T-cell (primary cell): ENCODE data around the gene ANK3. TPM values are rescaled to one million over a fixed set of nuclear protein-coding genes. Genes with fewer than 3 reads are reported as not detected.

Experiments used
- ATAC-seq, 4 experiments: fragments of 200-7000 bp in 3 of 4; fragments of 150-1000 bp in 1 of 4; cut with Tn5 transposase; replicated peaks in 1 of 4; 1 replicate in 3 of 4; 2 replicates in 1 of 4; pipeline ENCODE4 v1.10.0; 2021; ENCODE audit warnings: moderate library complexity in 3 of 4, mild to moderate bottlenecking in 2 of 4, moderate number of reproducible peaks in 1 of 4
- CTCF ChIA-PET, 2 donors: fragments of 300-600 bp; sonication (Branson Sonifier 250); formaldehyde crosslinking; loops; one replicate each; lab custom pipeline; 2022; ENCODE audit warnings: antibody characterized with exemption in 2 of 2; lab: Charles Lee
- POLR2A ChIA-PET, 2 donors: fragments of 300-600 bp; sonication (Branson Sonifier 250); formaldehyde crosslinking; loops; one replicate each; lab custom pipeline; 2022; ENCODE audit warnings: antibody characterized with exemption in 2 of 2; lab: Charles Lee
- DNase-seq, 35 experiments: peaks; one replicate each; pipeline versions ENCODE4 v3.0.0 to v3.0.0-alpha.2; 2013 to 2023
- H3K27ac ChIP-seq: one replicate; pipeline ENCODE4 v1.5.1; 2013; ENCODE audit warnings: low read length
- H3K27me3 ChIP-seq, 2 experiments: replicated peaks in 1 of 2; 1 replicate in 1 of 2; 2 replicates in 1 of 2; pipeline versions ENCODE4 v1.6.1 to v1.7.0; 2013; ENCODE audit warnings: low read length in 1 of 2, mixed read lengths in 1 of 2; ENCODE audit not compliant: control insufficient read depth in 2 of 2, insufficient read depth in 2 of 2; ENCODE audit errors: extremely low read depth in 1 of 2
- H3K36me3 ChIP-seq, 2 donors: 1 replicate in 1 of 2; 2 replicates in 1 of 2; pipeline versions ENCODE4 v1.6.1 to v1.7.0; 2013; ENCODE audit warnings: low read length in 1 of 2; ENCODE audit not compliant: control insufficient read depth in 2 of 2, insufficient read depth in 1 of 2; ENCODE audit errors: extremely low read depth in 1 of 2
- H3K4me1 ChIP-seq, 2 experiments: 1 replicate in 1 of 2; 2 replicates in 1 of 2; pipeline versions ENCODE4 v1.6.1 to v1.7.0; 2013; ENCODE audit warnings: low read length in 2 of 2, mixed read lengths in 1 of 2; ENCODE audit not compliant: insufficient read depth in 2 of 2, control insufficient read depth in 1 of 2; ENCODE audit errors: extremely low read depth in 1 of 2
- H3K4me3 ChIP-seq, 2 donors: 1 replicate in 1 of 2; 2 replicates in 1 of 2; pipeline versions ENCODE4 v1.5.1 to v1.7.0; 2013; ENCODE audit warnings: mild to moderate bottlenecking in 2 of 2, low read length in 1 of 2, moderate library complexity in 1 of 2; ENCODE audit not compliant: control insufficient read depth in 1 of 2; ENCODE audit errors: extremely low read depth in 1 of 2
- H3K9me3 ChIP-seq: 2 replicates; pipeline ENCODE4 v1.7.0; 2013
- H3K27ac Mint-ChIP-seq, 2 donors: one replicate each; pipeline ENCODE4 v1.8.0; 2020 to 2021; ENCODE audit warnings: mild to moderate bottlenecking in 2 of 2, mixed read lengths in 2 of 2
- H3K27me3 Mint-ChIP-seq, 2 donors: one replicate each; pipeline ENCODE4 v1.8.0; 2021 to 2022; ENCODE audit warnings: mixed read lengths in 2 of 2
- H3K36me3 Mint-ChIP-seq: one replicate; pipeline ENCODE4 v1.8.0; 2021; ENCODE audit warnings: mixed read lengths
- H3K4me1 Mint-ChIP-seq, 3 donors: one replicate each; pipeline ENCODE4 v1.8.0; 2020 to 2022; ENCODE audit warnings: mixed read lengths in 3 of 3, mild to moderate bottlenecking in 1 of 3
- H3K4me3 Mint-ChIP-seq, 3 donors: one replicate each; pipeline ENCODE4 v1.8.0; 2020 to 2022; ENCODE audit warnings: mild to moderate bottlenecking in 3 of 3, mixed read lengths in 3 of 3, moderate library complexity in 3 of 3
- H3K9me3 Mint-ChIP-seq, 3 donors: one replicate each; pipeline ENCODE4 v1.8.0; 2020 to 2022; ENCODE audit warnings: mixed read lengths in 3 of 3
- WGBS: methylation state at CpG from one replicate; pipeline ENCODE4 v1.1.5; 2013; ENCODE audit warnings: missing lambda C conversion rate; ENCODE audit not compliant: insufficient coverage; 5-methylcytosine and 5-hydroxymethylcytosine counted together
- total RNA-seq, 35 experiments: library from RNA in 6 of 35; stranded (reverse) in 6 of 35; fragments of 120-200 nt in 1 of 35; gene quantifications; one replicate each; pipeline versions ENCODE4 v1.2.1 to v1.2.4 and lab custom pipeline; 2013 to 2026

The ANK3 gene
- total RNA-seq, 5 donors from 2014 or later (not counting 1 experiment from before 2014, with no cell fraction given), result 43.0 to 74.8 (median 56.7) TPM

DNA sequence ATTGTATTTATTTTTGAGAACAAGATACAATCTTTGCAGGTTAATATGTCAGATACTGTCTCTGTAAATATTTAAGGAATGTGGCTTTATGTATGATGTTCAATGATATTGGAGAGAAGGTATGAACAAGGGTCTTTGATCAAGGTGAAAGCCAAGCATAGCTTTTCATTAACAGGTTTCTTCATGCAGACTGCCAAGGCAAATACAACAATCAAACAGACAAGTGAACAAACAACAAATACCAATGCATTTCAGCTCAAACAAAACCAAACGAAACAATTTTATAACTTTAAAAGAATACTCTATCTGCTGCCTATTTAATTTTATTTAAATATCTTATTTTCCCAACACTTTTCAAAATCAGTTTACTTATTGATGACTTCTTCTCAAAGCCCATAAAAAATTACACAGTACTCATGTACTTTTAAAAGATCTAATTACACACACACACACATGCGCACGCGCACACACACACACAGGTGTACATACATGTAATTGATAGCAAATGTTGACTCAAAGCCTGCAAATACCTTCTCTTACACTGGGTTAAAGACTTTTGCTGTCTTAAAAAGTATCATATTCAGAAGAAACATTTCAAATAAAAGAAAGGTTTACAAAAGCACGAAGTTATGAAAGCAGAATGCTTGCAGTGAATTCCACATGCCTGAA, 282.2 kb downstream of the ANK3 start:
- no peaks in the 10 kb centered on the region for H3K4me1 Mint-ChIP-seq
- H3K27me3 Mint-ChIP-seq, result no peaks in the 10 kb centered on the region
- H3K9me3 ChIP-seq, result no peaks in the 10 kb centered on the region
- ChIA-PET POLR2A (no interaction called here), CTCF (interaction anchor here in 1 of 2 donors (1.1 kb wide), 1 partner anchor 21 kb away, joined by 3 read pairs; no protein-coding TSS in a partner anchor)
- no peak overlapping the region for H3K27ac ChIP-seq
- peaks cover 0 to 6% of the 10 kb centered on the region in 2 donors for H3K36me3 ChIP-seq
- no peak for DNase-seq
- WGBS, result no CpG with 5 or more reads among the region's 5 CpGs
- no peak overlapping the region for H3K4me3 ChIP-seq
- no peak overlapping the region for H3K4me3 Mint-ChIP-seq
- H3K27ac Mint-ChIP-seq, result no peak overlapping the region
- H3K27me3 ChIP-seq, result no peaks in the 10 kb centered on the region
- H3K36me3 Mint-ChIP-seq, result peaks cover 15% of the 10 kb centered on the region
- ATAC-seq, result no peak
- no peaks in the 10 kb centered on the region for H3K9me3 Mint-ChIP-seq
- H3K4me1 ChIP-seq, result no peaks in the 10 kb centered on the region

- H3K4me1 Mint-ChIP-seq, result no peaks in the 10 kb centered on the region
- no peak for DNase-seq
- H3K4me3 ChIP-seq, result no peak overlapping the region
Observed at GRCh38 chr10:60105295-60105695, 284.4 kb downstream of the ANK3 start.

DNA sequence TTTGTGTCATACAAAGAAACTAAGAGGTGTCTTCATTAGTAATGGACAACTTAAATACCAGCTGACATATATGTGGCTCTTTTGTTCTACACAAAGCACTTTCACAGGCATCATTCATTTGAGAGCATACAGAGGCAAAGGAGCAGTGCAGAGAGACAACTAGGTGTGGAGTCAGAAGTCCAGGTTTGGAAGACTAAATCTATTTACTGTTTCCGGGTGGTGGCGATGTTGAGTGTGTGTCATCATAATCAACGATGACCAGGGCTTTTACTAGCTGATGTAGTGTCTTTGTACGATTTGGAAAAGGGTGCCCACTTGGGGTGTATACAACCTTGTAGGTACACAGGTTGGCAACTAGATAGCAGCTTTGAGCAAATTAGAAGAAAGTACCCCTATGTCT, 287.9 kb downstream of the ANK3 start:
- Mint-ChIP-seq H3K27ac (no peak overlapping the region), H3K27me3 (no peaks in the 10 kb centered on the region), H3K4me3 (no peak overlapping the region), H3K36me3 (peaks cover 15% of the 10 kb centered on the region), H3K4me1 (no peaks in the 10 kb centered on the region), H3K9me3 (no peaks in the 10 kb centered on the region)
- ChIA-PET CTCF (interaction anchor here in 1 of 2 donors (0.5 to 0.8 kb wide), 2 partner anchors 106 to 547 kb away, joined by 3 to 6 read pairs; no protein-coding TSS in a partner anchor), POLR2A (no interaction called here)
- Histone ChIP-seq H3K27ac (no peak overlapping the region), H3K4me1 (no peaks in the 10 kb centered on the region), H3K4me3 (no peak overlapping the region), H3K36me3 (peaks cover 0 to 9% of the 10 kb centered on the region in 2 donors), H3K27me3 (no peaks in the 10 kb centered on the region), H3K9me3 (no peaks in the 10 kb centered on the region)
- DNase-seq, result no peak
- ATAC-seq, result no peak
- 93% methylated on average over 2 of the region's 4 CpGs for WGBS

More at GRCh38 chr10:60105295-60105695, 284.4 kb downstream of the ANK3 start:
- POLR2A ChIA-PET, result no interaction called here
- no peak for ATAC-seq
- Mint-ChIP-seq H3K27ac (no peak overlapping the region), H3K9me3 (no peaks in the 10 kb centered on the region), H3K27me3 (no peaks in the 10 kb centered on the region), H3K4me3 (no peak overlapping the region), H3K36me3 (peaks cover 15% of the 10 kb centered on the region)
- Histone ChIP-seq H3K36me3 (peaks cover 0 to 6% of the 10 kb centered on the region in 2 donors), H3K4me1 (no peaks in the 10 kb centered on the region), H3K9me3 (no peaks in the 10 kb centered on the region), H3K27ac (no peak overlapping the region), H3K27me3 (no peaks in the 10 kb centered on the region)
- CTCF ChIA-PET, result no interaction called here

DNA sequence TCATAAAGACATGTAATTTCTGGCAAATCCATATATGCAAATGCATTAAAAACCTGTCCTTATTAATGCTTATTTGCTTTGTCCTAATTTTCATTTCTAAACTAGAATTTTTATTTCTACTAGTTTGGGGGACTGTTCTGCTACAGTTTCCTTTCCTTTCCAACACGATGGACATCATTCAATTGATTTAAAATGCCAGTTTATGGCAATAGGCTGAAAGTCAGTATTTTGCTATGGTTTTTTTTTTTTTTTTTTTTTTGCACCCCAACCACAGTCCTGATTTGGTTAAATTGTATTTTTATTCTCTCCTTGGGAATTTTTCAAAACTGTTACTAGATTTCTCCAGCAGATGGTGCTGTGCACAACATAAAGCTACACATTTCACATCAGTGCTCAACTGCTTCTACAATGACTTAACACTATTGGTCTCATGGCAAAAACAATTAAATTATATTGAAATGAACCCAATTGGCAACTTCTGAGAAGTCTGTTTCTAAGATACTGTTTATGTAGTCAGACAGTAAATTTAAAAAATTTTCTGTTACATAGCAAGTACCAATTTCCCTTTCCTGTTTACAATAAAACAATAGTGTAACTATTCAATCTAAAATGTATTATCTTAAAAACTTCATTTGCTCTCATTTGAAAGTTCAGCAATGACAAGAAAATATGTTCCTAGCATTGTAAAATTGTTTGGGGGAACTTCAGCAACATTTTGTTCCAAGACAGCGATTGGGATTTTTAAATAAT, 289.5 kb downstream of the ANK3 start:
- DNase-seq (peak in 3 of 35 experiments; percentile 6 to 63 (median 6)), ATAC-seq (peak in 1 of 4 experiments; percentile 46)
- H3K9me3 ChIP-seq, result no peaks in the 10 kb centered on the region
- WGBS, result no CpG with 5 or more reads among the region's 2 CpGs
- Mint-ChIP-seq H3K4me3 (no peak overlapping the region), H3K4me1 (no peaks in the 10 kb centered on the region), H3K27ac (no peak overlapping the region), H3K36me3 (peaks cover 11% of the 10 kb centered on the region), H3K9me3 (no peaks in the 10 kb centered on the region), H3K27me3 (no peaks in the 10 kb centered on the region)
- H3K27me3 ChIP-seq, result no peaks in the 10 kb centered on the region
- no peaks in the 10 kb centered on the region for H3K4me1 ChIP-seq
- ChIA-PET CTCF (interaction anchor here (0.5 to 2.2 kb wide), 14 partner anchors 15 to 1735 kb away, joined by 3 to 17 read pairs (median 4); no protein-coding TSS in a partner anchor), POLR2A (interaction anchor here in 1 of 2 donors (0.6 kb wide), 1 partner anchor 323 kb away, joined by 8 read pairs; no protein-coding TSS in a partner anchor)
- peaks cover 0 to 9% of the 10 kb centered on the region in 2 donors for H3K36me3 ChIP-seq
- H3K27ac ChIP-seq, result no peak overlapping the region
- no peak overlapping the region for H3K4me3 ChIP-seq

DNA sequence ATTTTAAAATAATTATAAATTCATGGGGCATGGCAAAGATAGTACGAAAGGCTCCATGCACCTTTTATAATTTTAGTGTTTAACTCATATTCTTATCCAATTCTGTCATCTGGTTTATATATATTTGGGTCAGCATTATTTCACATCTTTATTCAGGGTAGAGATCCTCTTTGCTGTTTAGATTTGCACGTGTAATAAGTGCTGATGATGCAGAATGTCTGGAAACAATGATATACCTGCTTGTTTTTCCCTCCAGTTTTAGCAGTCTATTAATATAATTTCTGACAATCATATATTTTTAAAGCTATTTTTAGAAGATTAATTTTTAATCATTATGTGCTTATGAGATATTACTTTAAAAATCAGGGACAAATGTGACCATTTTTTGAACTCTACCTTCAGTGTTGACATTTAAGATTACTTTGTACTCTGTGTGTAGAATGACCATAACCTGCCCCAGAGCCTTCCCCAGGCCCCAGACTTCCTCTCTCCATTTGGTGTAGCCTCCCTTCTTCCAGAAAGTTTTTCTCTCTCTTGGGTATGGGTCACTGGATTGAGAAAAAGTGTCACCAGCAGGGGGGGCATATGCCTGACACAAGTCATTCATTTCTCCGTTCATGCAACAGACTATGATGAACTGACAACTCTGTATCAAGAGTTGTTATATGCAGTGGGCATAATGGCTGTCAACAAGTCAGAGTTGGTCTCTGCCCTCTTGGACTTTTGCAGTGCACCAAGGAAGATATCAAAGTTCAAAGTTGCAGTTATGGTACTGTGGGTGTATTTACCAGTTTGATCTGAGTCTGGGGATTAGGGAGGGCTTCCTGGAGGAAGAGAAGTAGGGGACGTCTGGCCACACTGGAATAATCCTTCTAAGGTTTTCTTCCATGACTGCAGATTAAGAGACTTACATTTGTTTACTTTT, 290.7 kb downstream of the ANK3 start:
- peaks cover 7% of the 10 kb centered on the region for H3K36me3 Mint-ChIP-seq
- peaks cover 0 to 3% of the 10 kb centered on the region in 2 donors for H3K36me3 ChIP-seq
- no peak overlapping the region for H3K27ac Mint-ChIP-seq
- H3K27me3 Mint-ChIP-seq, result no peaks in the 10 kb centered on the region
- CTCF ChIA-PET, result interaction anchor here (0.9 to 2.2 kb wide), 6 partner anchors 19 to 551 kb away, joined by 3 to 17 read pairs (median 4); no protein-coding TSS in a partner anchor
- H3K27me3 ChIP-seq, result no peaks in the 10 kb centered on the region
- WGBS, result 60% methylated on average over 1 of the region's 4 CpGs
- H3K9me3 Mint-ChIP-seq, result no peaks in the 10 kb centered on the region
- H3K27ac ChIP-seq, result no peak overlapping the region
- H3K4me1 Mint-ChIP-seq, result no peaks in the 10 kb centered on the region
- no peak overlapping the region for H3K4me3 ChIP-seq
- POLR2A ChIA-PET, result interaction anchor here in 1 of 2 donors (0.6 kb wide), 1 partner anchor 261 kb away, joined by 3 read pairs; no protein-coding TSS in a partner anchor
- ATAC-seq (no peak), DNase-seq (no peak)
- H3K4me1 ChIP-seq, result no peaks in the 10 kb centered on the region
- no peak overlapping the region for H3K4me3 Mint-ChIP-seq
- H3K9me3 ChIP-seq, result no peaks in the 10 kb centered on the region
